Body of pancreas (tissue), 4 donors: ENCODE data around the gene CDS2. TPM values are rescaled to one million over a fixed set of nuclear protein-coding genes. Genes with fewer than 3 reads are reported as not detected.

ENCODE experiments used
- ATAC-seq: fragments of 150-250 bp; one replicate; pipeline ENCODE4 v1.9.1; 2016
- DNase-seq, 4 donors: peaks; one replicate each; pipeline ENCODE4 v3.0.0-alpha.2; 2019
- H3K27ac ChIP-seq, 4 donors: fragments of 200-600 bp; sonication (generic); 1 replicate in 3 of 4; 2 replicates in 1 of 4; pipeline versions ENCODE4 v1.5.1 to v1.6.1; 2016 to 2019; ENCODE audit warnings: mild to moderate bottlenecking in 1 of 4, mixed read lengths in 1 of 4, moderate library complexity in 1 of 4
- H3K27me3 ChIP-seq, 2 donors: fragments of 200-600 bp; sonication (generic); one replicate each; pipeline ENCODE4 v1.6.0; 2016; ENCODE audit warnings: mild to moderate bottlenecking in 1 of 2
- H3K36me3 ChIP-seq, 2 donors: fragments of 200-600 bp; sonication (generic); replicated peaks in 1 of 2; 2 replicates each; pipeline ENCODE4 v1.5.1; 2016; ENCODE audit warnings: low read depth in 2 of 2; ENCODE audit not compliant: insufficient read depth in 1 of 2
- H3K4me1 ChIP-seq: fragments of 200-600 bp; sonication (generic); one replicate; pipeline ENCODE4 v1.6.0; 2016
- H3K4me3 ChIP-seq, 2 donors: fragments of 200-600 bp; sonication (generic); 1 replicate in 1 of 2; 2 replicates in 1 of 2; pipeline ENCODE4 v1.5.1; 2016 to 2019
- H3K9me3 ChIP-seq, 3 donors: fragments of 200-600 bp; sonication (generic); 1 replicate in 2 of 3; 2 replicates in 1 of 3; pipeline ENCODE4 v1.5.1; 2016
- POLR2A ChIP-seq, 3 donors: fragments of 450-650 bp; IDR thresholded peaks; one replicate each; pipeline ENCODE4 v1.6.1; 2016; ENCODE audit warnings: antibody characterized with exemption in 3 of 3, mild to moderate bottlenecking in 2 of 3
- WGBS, 2 donors: methylation state at CpG; one replicate each; pipeline ENCODE4 v1.1.5; 2017; 5-methylcytosine and 5-hydroxymethylcytosine counted together
- intact Hi-C: fragments of 100-400 bp; cut with DNase I; formaldehyde crosslinking; loops from one replicate; pipeline ENCODE4 v1.15.1; 2023
- total RNA-seq, 2 donors: library from RNA; depleted of rRNA; stranded (reverse); fragments of >200 nt; gene quantifications; one replicate each; pipeline ENCODE4 v1.1.0, GENCODE V29; 2016
- TF ChIP-seq, protein P1 (sequence below), 7 experiments: fragments of 450-650 bp in 4 of 7; fragments of 200-600 bp in 3 of 7; sonication (generic) in 3 of 7; IDR thresholded peaks; one replicate each; pipeline ENCODE4 v1.5.1; 2016 to 2019; ENCODE audit warnings: antibody characterized with exemption in 7 of 7

Gene CDS2
- total RNA-seq, 2 donors from 2014 or later: 10.2 to 13.5 TPM

DNA sequence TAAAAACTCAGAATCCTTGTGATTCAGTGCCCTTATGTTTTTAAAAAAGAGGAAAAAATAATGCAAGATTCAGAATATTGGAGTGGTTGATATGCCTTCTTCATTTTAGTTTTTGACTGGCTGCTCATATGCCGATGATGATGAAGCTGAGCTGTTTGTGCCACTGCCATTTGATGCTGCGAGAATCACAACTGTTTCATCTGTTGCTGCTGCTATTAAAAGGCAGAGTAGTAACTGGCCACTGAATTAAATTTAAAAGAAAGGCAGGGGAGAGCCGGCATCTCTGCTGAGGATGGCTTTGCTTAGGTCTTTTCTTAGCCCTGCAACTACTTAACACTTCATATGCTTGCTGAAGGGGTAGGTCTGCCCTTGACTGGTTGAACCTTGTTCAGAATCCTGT, 33.1 kb downstream of the CDS2 start:
- no peak overlapping the region for H3K27ac ChIP-seq
- H3K27me3 ChIP-seq: no peaks in the 10 kb centered on the region
- H3K4me3 ChIP-seq: no peak overlapping the region
- H3K36me3 ChIP-seq: no peaks in the 10 kb centered on the region
- intact Hi-C loops: no loop called here
- H3K9me3 ChIP-seq: no peaks in the 10 kb centered on the region
- 84 to 89% methylated on average over 3 of the region's 3 CpGs for WGBS, 2 donors
- no peak for TF ChIP-seq POLR2A (IDR thresholded peaks at IDR 0.05)
- TF ChIP-seq, protein P1, sequence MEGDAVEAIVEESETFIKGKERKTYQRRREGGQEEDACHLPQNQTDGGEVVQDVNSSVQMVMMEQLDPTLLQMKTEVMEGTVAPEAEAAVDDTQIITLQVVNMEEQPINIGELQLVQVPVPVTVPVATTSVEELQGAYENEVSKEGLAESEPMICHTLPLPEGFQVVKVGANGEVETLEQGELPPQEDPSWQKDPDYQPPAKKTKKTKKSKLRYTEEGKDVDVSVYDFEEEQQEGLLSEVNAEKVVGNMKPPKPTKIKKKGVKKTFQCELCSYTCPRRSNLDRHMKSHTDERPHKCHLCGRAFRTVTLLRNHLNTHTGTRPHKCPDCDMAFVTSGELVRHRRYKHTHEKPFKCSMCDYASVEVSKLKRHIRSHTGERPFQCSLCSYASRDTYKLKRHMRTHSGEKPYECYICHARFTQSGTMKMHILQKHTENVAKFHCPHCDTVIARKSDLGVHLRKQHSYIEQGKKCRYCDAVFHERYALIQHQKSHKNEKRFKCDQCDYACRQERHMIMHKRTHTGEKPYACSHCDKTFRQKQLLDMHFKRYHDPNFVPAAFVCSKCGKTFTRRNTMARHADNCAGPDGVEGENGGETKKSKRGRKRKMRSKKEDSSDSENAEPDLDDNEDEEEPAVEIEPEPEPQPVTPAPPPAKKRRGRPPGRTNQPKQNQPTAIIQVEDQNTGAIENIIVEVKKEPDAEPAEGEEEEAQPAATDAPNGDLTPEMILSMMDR (IDR thresholded peaks at IDR 0.05): no peak
- DNase-seq (no peak), ATAC-seq (no peak)
- no peaks in the 10 kb centered on the region for H3K4me1 ChIP-seq

GRCh38 chr20:5160882-5161281, 34.1 kb downstream of the CDS2 start:
- no peak for ATAC-seq
- intact Hi-C loops: no loop called here
- no peaks in the 10 kb centered on the region for H3K9me3 ChIP-seq
- TF ChIP-seq, protein P1 (IDR thresholded peaks at IDR 0.05): no peak
- TF ChIP-seq POLR2A (IDR thresholded peaks at IDR 0.05): no peak
- no peak overlapping the region for H3K27ac ChIP-seq
- no peak overlapping the region for H3K4me3 ChIP-seq
- no peak for DNase-seq
- H3K27me3 ChIP-seq: no peaks in the 10 kb centered on the region
- no peaks in the 10 kb centered on the region for H3K4me1 ChIP-seq
- no peaks in the 10 kb centered on the region for H3K36me3 ChIP-seq

GRCh38 chr20:5161536-5162164, 34.8 kb downstream of the CDS2 start:
- WGBS, 2 donors: 89 to 95% methylated on average over 6 of the region's 6 CpGs
- intact Hi-C loops: no loop called here
- no peak for ATAC-seq

DNA sequence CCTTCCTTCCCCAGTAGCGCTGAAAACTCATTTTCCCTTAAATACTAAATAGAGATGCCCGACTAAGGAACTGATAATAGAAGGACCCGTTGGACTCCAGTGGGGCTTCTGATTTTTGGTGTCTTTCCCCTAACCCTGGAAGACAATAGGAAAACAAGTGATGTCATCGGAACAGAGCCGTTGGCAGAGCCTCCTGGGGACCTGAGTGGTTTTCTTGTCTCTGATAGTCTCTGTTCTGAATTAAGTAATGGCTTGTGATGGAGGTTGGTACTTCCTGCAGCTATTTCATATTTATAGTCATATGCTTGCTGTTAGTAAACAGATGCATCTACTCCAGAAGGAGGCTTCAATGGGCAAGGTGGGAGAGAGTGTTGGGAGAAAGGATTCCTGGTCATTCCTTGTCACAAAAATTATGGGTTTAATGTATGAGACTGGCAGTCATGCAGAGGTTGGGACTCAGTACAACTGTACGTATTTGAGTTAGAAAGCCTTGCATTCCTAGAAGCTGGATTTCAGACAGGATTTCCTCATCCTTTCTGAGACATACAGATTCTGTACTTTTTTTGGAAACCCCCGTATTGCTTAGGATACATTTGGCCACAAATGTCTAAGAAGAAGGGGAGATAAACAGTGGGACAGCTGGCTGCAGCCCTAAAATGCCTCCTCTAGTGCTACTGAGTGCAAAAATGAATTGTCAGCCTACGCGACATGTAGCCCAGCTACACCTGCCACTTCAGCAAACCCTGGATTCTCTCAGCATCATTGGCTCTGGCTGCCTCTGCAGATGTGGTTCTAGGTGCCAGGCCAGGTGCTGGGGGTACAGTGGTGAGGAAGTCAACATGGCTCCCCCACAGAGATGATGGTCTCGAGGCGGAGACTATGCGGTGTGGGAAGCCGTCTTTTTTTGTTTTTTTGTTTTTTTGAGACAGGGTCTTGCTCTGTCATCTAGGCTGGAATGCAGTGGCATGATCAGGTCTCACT, 38.1 kb downstream of the CDS2 start:
- no peak overlapping the region for H3K27ac ChIP-seq
- 82 to 83% methylated on average over 13 of the region's 13 CpGs for WGBS, 2 donors
- DNase-seq (no peak), ATAC-seq (no peak)
- intact Hi-C loops: no loop called here
- no peaks in the 10 kb centered on the region for H3K27me3 ChIP-seq
- H3K9me3 ChIP-seq: no peaks in the 10 kb centered on the region
- no peak for TF ChIP-seq POLR2A (IDR thresholded peaks at IDR 0.05)
- TF ChIP-seq, protein P1 (IDR thresholded peaks at IDR 0.05): no peak
- peaks cover 6% of the 10 kb centered on the region for H3K4me1 ChIP-seq
- H3K36me3 ChIP-seq: no peaks in the 10 kb centered on the region
- H3K4me3 ChIP-seq: no peak overlapping the region

More at GRCh38 chr20:5161536-5162164, 34.8 kb downstream of the CDS2 start:
- TF ChIP-seq, protein P1 (IDR thresholded peaks at IDR 0.05): no peak
- no peak for TF ChIP-seq POLR2A (IDR thresholded peaks at IDR 0.05)
- Histone ChIP-seq H3K4me1 (no peaks in the 10 kb centered on the region), H3K4me3 (no peak overlapping the region), H3K27me3 (no peaks in the 10 kb centered on the region), H3K36me3 (no peaks in the 10 kb centered on the region), H3K27ac (no peak overlapping the region), H3K9me3 (no peaks in the 10 kb centered on the region)
- DNase-seq: no peak
